T-cell (primary cell): Measurements from ENCODE around the gene PADI6. TPM values are rescaled to one million over a fixed set of nuclear protein-coding genes. Genes with fewer than 3 reads are reported as not detected.
"Not testable (repeated sequence)": the region's sequence is repeated elsewhere in the genome, so short reads cannot be mapped to it uniquely, and the experiment has no call there.

Source experiments
- ATAC-seq, 4 experiments: fragments of 200-7000 bp in 3 of 4; fragments of 150-1000 bp in 1 of 4; cut with Tn5 transposase; replicated peaks in 1 of 4; 1 replicate in 3 of 4; 2 replicates in 1 of 4; pipeline ENCODE4 v1.10.0; 2021; ENCODE audit warnings: moderate library complexity in 3 of 4, mild to moderate bottlenecking in 2 of 4, moderate number of reproducible peaks in 1 of 4
- CTCF ChIA-PET, 2 donors: fragments of 300-600 bp; sonication (Branson Sonifier 250); formaldehyde crosslinking; loops; one replicate each; lab custom pipeline; 2022; ENCODE audit warnings: antibody characterized with exemption in 2 of 2; lab: Charles Lee
- POLR2A ChIA-PET, 2 donors: fragments of 300-600 bp; sonication (Branson Sonifier 250); formaldehyde crosslinking; loops; one replicate each; lab custom pipeline; 2022; ENCODE audit warnings: antibody characterized with exemption in 2 of 2; lab: Charles Lee
- DNase-seq, 35 experiments: peaks; one replicate each; pipeline versions ENCODE4 v3.0.0 to v3.0.0-alpha.2; 2013 to 2023
- H3K27ac ChIP-seq: one replicate; pipeline ENCODE4 v1.5.1; 2013; ENCODE audit warnings: low read length
- H3K27me3 ChIP-seq, 2 experiments: replicated peaks in 1 of 2; 1 replicate in 1 of 2; 2 replicates in 1 of 2; pipeline versions ENCODE4 v1.6.1 to v1.7.0; 2013; ENCODE audit warnings: low read length in 1 of 2, mixed read lengths in 1 of 2; ENCODE audit not compliant: control insufficient read depth in 2 of 2, insufficient read depth in 2 of 2; ENCODE audit errors: extremely low read depth in 1 of 2
- H3K36me3 ChIP-seq, 2 donors: 1 replicate in 1 of 2; 2 replicates in 1 of 2; pipeline versions ENCODE4 v1.6.1 to v1.7.0; 2013; ENCODE audit warnings: low read length in 1 of 2; ENCODE audit not compliant: control insufficient read depth in 2 of 2, insufficient read depth in 1 of 2; ENCODE audit errors: extremely low read depth in 1 of 2
- H3K4me1 ChIP-seq, 2 experiments: 1 replicate in 1 of 2; 2 replicates in 1 of 2; pipeline versions ENCODE4 v1.6.1 to v1.7.0; 2013; ENCODE audit warnings: low read length in 2 of 2, mixed read lengths in 1 of 2; ENCODE audit not compliant: insufficient read depth in 2 of 2, control insufficient read depth in 1 of 2; ENCODE audit errors: extremely low read depth in 1 of 2
- H3K4me3 ChIP-seq, 2 donors: 1 replicate in 1 of 2; 2 replicates in 1 of 2; pipeline versions ENCODE4 v1.5.1 to v1.7.0; 2013; ENCODE audit warnings: mild to moderate bottlenecking in 2 of 2, low read length in 1 of 2, moderate library complexity in 1 of 2; ENCODE audit not compliant: control insufficient read depth in 1 of 2; ENCODE audit errors: extremely low read depth in 1 of 2
- H3K9me3 ChIP-seq: 2 replicates; pipeline ENCODE4 v1.7.0; 2013
- H3K27ac Mint-ChIP-seq, 2 donors: one replicate each; pipeline ENCODE4 v1.8.0; 2020 to 2021; ENCODE audit warnings: mild to moderate bottlenecking in 2 of 2, mixed read lengths in 2 of 2
- H3K27me3 Mint-ChIP-seq, 2 donors: one replicate each; pipeline ENCODE4 v1.8.0; 2021 to 2022; ENCODE audit warnings: mixed read lengths in 2 of 2
- H3K36me3 Mint-ChIP-seq: one replicate; pipeline ENCODE4 v1.8.0; 2021; ENCODE audit warnings: mixed read lengths
- H3K4me1 Mint-ChIP-seq, 3 donors: one replicate each; pipeline ENCODE4 v1.8.0; 2020 to 2022; ENCODE audit warnings: mixed read lengths in 3 of 3, mild to moderate bottlenecking in 1 of 3
- H3K4me3 Mint-ChIP-seq, 3 donors: one replicate each; pipeline ENCODE4 v1.8.0; 2020 to 2022; ENCODE audit warnings: mild to moderate bottlenecking in 3 of 3, mixed read lengths in 3 of 3, moderate library complexity in 3 of 3
- H3K9me3 Mint-ChIP-seq, 3 donors: one replicate each; pipeline ENCODE4 v1.8.0; 2020 to 2022; ENCODE audit warnings: mixed read lengths in 3 of 3
- WGBS: methylation state at CpG from one replicate; pipeline ENCODE4 v1.1.5; 2013; ENCODE audit warnings: missing lambda C conversion rate; ENCODE audit not compliant: insufficient coverage; 5-methylcytosine and 5-hydroxymethylcytosine counted together
- total RNA-seq, 35 experiments: library from RNA in 6 of 35; stranded (reverse) in 6 of 35; fragments of 120-200 nt in 1 of 35; gene quantifications; one replicate each; pipeline versions ENCODE4 v1.2.1 to v1.2.4 and lab custom pipeline; 2013 to 2026

Gene PADI6
- total RNA-seq, 5 donors from 2014 or later (not counting 1 experiment from before 2014, with no cell fraction given) = not detected

DNA sequence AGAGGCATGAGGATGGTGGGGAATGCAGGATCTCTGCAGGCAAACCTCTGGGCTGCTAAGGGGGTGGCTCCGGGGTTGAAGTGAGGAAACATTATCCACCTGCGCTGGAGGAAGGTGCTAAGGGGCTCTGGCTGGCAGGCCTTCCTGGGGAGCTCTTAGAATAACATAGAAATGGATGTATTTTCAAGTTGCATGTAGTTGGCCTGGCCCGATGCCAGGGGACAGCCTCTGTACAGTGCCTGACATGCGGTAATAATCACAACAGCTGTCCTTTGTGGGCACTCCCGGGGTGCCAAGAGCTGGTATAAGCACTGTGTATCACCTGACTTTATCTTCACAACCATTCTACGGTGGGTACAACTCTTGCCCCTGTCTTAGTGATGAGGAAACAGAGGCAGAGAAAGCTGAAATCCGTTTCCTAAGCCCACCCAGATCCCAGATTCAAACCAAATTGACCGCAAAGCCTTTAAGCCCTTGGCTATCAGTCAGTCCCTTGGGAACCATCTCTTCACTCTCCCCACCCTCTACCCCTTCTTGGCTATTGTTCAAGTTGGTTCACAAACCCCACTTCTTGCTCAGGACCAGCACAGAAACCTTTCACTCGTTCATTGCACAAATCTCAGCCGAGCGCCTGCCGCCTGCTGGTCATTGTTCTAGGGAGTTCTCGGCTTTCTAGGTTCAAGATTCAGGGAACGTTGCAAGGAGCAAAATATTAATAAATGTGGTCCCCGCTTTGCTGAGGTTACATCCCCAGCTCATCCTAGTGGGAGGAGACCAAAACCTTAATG is 33.1 kb upstream of the PADI6 start:
- ChIA-PET CTCF (interaction anchor here in 1 of 2 donors (0.7 kb wide), 1 partner anchor 11 kb away, joined by 3 read pairs; no protein-coding TSS in a partner anchor), POLR2A (no interaction called here)
- Histone ChIP-seq H3K4me3 (no peak overlapping the region), H3K27ac (no peak overlapping the region), H3K27me3 (peaks cover 0 to 31% of the 10 kb centered on the region in 2 experiments), H3K4me1 (no peaks in the 10 kb centered on the region), H3K36me3 (no peaks in the 10 kb centered on the region), H3K9me3 (no peaks in the 10 kb centered on the region)
- H3K36me3 Mint-ChIP-seq = no peaks in the 10 kb centered on the region
- H3K27me3 Mint-ChIP-seq = peaks cover 17 to 19% of the 10 kb centered on the region in 2 donors
- peaks cover 0 to 4% (median 0%) of the 10 kb centered on the region in 3 donors for H3K4me1 Mint-ChIP-seq
- DNase-seq (no peak), ATAC-seq (no peak)
- H3K27ac Mint-ChIP-seq = no peak overlapping the region
- peaks cover 0 to 3% (median 2%) of the 10 kb centered on the region in 3 donors for H3K9me3 Mint-ChIP-seq
- H3K4me3 Mint-ChIP-seq = no peak overlapping the region
- WGBS = 71% methylated on average over 5 of the region's 15 CpGs

DNA sequence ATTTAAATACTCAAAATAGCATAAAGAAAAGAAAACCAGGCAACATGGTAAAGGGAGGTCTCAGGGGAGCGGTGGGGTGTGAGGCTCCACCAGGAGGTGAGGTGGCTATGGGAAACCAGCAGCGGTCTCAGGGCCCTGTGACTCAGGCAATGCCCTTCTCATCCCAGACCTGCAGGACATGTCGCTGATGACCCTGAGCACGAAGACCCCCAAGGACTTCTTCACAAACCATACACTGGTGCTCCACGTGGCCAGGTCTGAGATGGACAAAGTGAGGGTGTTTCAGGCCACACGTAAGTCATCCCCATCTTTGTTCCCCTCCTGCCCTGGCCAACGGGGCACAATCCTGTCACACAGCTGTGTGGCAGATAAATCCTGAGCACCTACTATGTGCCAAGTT is 32.5 kb upstream of the PADI6 start:
- Mint-ChIP-seq H3K9me3 (peaks cover 0 to 6% (median 6%) of the 10 kb centered on the region in 3 donors), H3K4me1 (peaks cover 0 to 4% (median 0%) of the 10 kb centered on the region in 3 donors), H3K4me3 (no peak overlapping the region), H3K27me3 (peaks cover 17 to 18% of the 10 kb centered on the region in 2 donors), H3K36me3 (no peaks in the 10 kb centered on the region), H3K27ac (no peak overlapping the region)
- ChIA-PET POLR2A (no interaction called here), CTCF (interaction anchor here in 1 of 2 donors (0.7 kb wide), 1 partner anchor 10 kb away, joined by 3 read pairs; no protein-coding TSS in a partner anchor)
- ATAC-seq (no peak), DNase-seq (no peak)
- Histone ChIP-seq H3K4me3 (no peak overlapping the region), H3K27me3 (peaks cover 0 to 31% of the 10 kb centered on the region in 2 experiments), H3K9me3 (no peaks in the 10 kb centered on the region), H3K36me3 (no peaks in the 10 kb centered on the region), H3K4me1 (no peaks in the 10 kb centered on the region), H3K27ac (no peak overlapping the region)
- WGBS = 69% methylated on average over 2 of the region's 7 CpGs

DNA sequence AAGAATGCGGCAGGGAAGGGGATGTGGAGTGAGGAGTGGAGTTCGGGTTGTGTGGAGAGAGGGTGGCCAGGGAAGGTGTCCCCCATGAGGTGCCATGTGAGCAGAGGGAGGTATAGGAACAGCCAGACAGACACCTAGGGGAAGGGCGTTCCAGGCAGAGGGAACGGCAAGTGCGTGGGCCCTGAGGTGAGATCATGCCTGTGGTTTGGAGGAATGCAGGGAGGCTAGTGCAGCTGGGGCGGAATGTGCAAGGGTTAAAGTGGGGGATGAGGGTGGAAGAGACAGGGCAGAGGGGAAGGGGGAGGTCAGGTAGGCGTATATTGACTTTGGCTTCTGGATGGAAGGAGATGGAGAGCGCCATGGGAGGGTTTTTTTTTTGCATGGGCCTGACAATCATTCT is 31.6 kb upstream of the PADI6 start:
- H3K9me3 ChIP-seq = no peaks in the 10 kb centered on the region
- ChIA-PET CTCF (no interaction called here), POLR2A (no interaction called here)
- Mint-ChIP-seq H3K4me3 (no peak overlapping the region), H3K4me1 (peaks cover 0 to 4% (median 0%) of the 10 kb centered on the region in 3 donors), H3K9me3 (peaks cover 0 to 7% (median 6%) of the 10 kb centered on the region in 3 donors), H3K27me3 (peaks cover 16 to 17% of the 10 kb centered on the region in 2 donors), H3K36me3 (no peaks in the 10 kb centered on the region), H3K27ac (no peak overlapping the region)
- H3K27me3 ChIP-seq = peaks cover 0 to 31% of the 10 kb centered on the region in 2 experiments
- no peak overlapping the region for H3K4me3 ChIP-seq
- DNase-seq (no peak), ATAC-seq (no peak)
- no peaks in the 10 kb centered on the region for H3K36me3 ChIP-seq
- no peaks in the 10 kb centered on the region for H3K4me1 ChIP-seq
- 91% methylated on average over 6 of the region's 8 CpGs for WGBS
- no peak overlapping the region for H3K27ac ChIP-seq

DNA sequence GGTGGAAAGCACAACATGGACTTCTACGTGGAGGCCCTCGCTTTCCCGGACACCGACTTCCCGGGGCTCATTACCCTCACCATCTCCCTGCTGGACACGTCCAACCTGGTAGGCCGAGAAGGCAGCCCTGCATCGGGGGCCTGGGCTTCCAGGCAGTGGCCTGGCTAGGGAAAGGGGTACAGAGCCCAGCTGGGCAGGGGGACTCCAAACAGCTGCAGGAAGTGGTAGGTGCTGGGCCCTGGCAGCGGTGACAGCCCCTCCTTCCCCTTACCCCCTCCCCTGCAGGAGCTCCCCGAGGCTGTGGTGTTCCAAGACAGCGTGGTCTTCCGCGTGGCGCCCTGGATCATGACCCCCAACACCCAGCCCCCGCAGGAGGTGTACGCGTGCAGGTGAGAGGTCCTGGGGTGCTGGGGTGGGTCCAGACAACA is 30.0 kb upstream of the PADI6 start:
- Histone ChIP-seq H3K4me3 (no peak overlapping the region), H3K4me1 (no peaks in the 10 kb centered on the region), H3K36me3 (no peaks in the 10 kb centered on the region), H3K27me3 (peaks cover 0 to 27% of the 10 kb centered on the region in 2 experiments), H3K27ac (no peak overlapping the region), H3K9me3 (no peaks in the 10 kb centered on the region)
- no peak overlapping the region for H3K4me3 Mint-ChIP-seq
- no peaks in the 10 kb centered on the region for H3K4me1 Mint-ChIP-seq
- DNase-seq (no peak), ATAC-seq (no peak)
- H3K36me3 Mint-ChIP-seq = no peaks in the 10 kb centered on the region
- H3K27ac Mint-ChIP-seq = no peak overlapping the region
- peaks cover 10 to 14% of the 10 kb centered on the region in 2 donors for H3K27me3 Mint-ChIP-seq
- ChIA-PET POLR2A (no interaction called here), CTCF (no interaction called here)
- peaks cover 0 to 11% (median 6%) of the 10 kb centered on the region in 3 donors for H3K9me3 Mint-ChIP-seq
- 76% methylated on average over 8 of the region's 17 CpGs for WGBS

DNA sequence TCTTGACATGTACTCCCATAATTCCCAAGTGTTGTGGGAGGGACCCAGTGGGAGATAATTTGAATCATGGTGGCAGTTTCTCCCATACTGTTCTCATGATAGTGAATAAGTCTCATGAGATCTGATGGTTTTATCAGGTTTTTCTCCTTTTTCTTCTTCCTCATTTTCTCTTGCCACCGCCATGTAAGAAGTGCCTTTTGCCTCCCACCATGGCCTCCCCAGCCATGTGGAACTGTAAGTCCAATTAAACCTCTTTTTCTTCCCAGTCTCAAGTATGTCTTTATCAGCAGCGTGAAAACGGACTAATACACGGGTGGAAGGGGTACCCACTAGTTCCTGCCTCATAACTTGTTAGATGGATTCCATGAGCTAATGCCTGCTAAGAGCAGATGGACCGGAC is 26.5 kb upstream of the PADI6 start:
- not testable (repeated sequence) for H3K27ac Mint-ChIP-seq, H3K4me1 Mint-ChIP-seq

DNA sequence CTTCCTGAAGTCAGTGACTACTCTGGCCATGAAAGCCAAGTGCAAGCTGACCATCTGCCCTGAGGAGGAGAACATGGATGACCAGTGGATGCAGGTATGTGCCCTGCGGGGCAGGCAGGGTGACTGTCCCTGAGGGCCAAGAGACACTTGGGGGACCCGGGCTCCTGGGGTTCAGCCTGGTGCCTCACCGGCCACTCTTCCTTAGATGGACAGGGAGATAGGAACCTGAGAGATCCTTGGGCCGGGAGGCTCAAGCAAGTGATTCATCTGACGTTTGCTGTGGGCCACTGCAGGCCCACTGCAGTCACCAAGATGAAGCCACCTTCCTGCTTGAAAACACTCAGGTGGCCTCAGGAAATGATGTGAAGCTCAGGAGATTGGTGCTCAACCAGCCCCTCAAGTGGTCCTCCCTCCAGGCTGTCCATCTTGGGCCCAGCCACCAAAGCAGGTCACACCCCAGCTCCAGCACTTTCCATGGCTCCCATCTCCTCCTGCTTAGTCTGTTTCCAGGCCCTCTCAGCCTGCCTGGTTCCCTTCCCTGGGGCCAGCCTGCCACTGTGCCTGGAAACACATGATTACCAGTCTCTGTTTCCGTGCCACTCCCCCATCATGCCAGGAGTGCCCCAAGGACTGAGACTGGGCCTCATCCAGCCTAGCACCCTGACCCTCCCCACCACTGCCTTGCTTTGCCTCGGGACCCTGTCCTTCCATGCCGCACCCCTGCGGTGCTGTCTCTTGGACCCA is 25.8 kb upstream of the PADI6 start:
- Mint-ChIP-seq H3K27ac (no peak overlapping the region), H3K4me3 (no peak overlapping the region), H3K36me3 (no peaks in the 10 kb centered on the region), H3K4me1 (peaks cover 0 to 8% (median 6%) of the 10 kb centered on the region in 3 donors), H3K27me3 (peaks cover 4 to 22% of the 10 kb centered on the region in 2 donors), H3K9me3 (peaks cover 0 to 11% (median 6%) of the 10 kb centered on the region in 3 donors)
- H3K4me1 ChIP-seq = peaks cover 0 to 9% of the 10 kb centered on the region in 2 experiments
- POLR2A ChIA-PET = no interaction called here
- no peaks in the 10 kb centered on the region for H3K36me3 ChIP-seq
- no peak for ATAC-seq
- DNase-seq = no peak
- no peak overlapping the region for H3K4me3 ChIP-seq
- WGBS = 90% methylated on average over 9 of the region's 9 CpGs
- peaks cover 0 to 40% of the 10 kb centered on the region in 2 experiments for H3K27me3 ChIP-seq
- no peak overlapping the region for H3K27ac ChIP-seq
- no peaks in the 10 kb centered on the region for H3K9me3 ChIP-seq
- CTCF ChIA-PET = no interaction called here

More for the DNA sequence above, 26.5 kb upstream of the PADI6 start:
- POLR2A ChIA-PET, H3K36me3 ChIP-seq, H3K4me1 ChIP-seq, H3K4me3 ChIP-seq, H3K36me3 Mint-ChIP-seq, H3K9me3 ChIP-seq, H3K27ac ChIP-seq, ATAC-seq, DNase-seq, H3K4me3 Mint-ChIP-seq, CTCF ChIA-PET: not testable (repeated sequence)
- peaks cover 0 to 40% of the 10 kb centered on the region in 2 experiments for H3K27me3 ChIP-seq
- WGBS = 98% methylated on average over 5 of the region's 5 CpGs
- peaks cover 6 to 19% of the 10 kb centered on the region in 2 donors for H3K27me3 Mint-ChIP-seq
- H3K9me3 Mint-ChIP-seq = peaks cover 0 to 11% (median 6%) of the 10 kb centered on the region in 3 donors
